Measurements from ENCODE around the gene CORIN.

CORIN gene

DNA sequence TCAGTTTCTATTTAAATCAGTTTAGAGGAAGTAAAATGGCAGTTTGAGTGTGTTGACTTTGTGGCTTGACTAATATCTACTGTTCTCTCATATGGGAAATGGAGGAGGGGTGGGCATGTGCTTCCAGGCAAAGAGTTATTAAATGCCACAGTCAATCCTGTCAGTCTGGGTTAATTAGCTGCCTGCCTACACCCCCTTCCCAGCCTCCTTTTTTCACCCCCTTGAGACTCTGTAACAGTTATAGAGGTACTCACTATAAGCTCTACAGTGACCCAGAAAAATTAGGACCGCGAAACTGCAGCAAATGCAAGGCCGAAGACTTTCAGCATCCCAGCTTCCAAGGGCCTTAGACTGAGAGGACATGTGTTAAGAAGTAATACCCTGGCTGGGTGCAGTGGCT, 165.2 kb downstream of the CORIN start:
- no peak for DNase-seq

DNA sequence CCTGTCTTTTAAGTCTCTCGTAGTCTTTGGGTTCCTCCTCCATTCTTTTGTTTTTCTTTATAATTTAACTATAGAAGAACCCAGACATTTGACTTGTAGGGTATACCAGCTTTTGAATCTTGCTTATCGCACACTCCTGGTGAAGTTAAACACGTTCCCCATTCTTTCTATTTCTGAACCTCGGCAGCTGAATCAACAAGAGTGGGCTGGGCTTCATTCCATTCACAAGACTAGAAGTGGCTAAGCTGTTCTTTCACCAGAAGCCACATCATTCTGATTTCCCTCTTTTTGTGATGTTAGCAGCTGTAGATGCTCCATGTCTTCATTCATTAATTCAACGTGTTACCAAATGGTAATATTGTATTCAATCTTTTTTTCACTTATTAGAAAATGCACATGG, 167.9 kb downstream of the CORIN start:
- no peak for DNase-seq

- DNase-seq = peak; percentile 59
These were observed 169.0 kb downstream of the CORIN start for GRCh38 chr4:47668810-47669408.

GRCh38 chr4:47668256-47668655, 169.6 kb downstream of the CORIN start:
- no peak for DNase-seq

DNA sequence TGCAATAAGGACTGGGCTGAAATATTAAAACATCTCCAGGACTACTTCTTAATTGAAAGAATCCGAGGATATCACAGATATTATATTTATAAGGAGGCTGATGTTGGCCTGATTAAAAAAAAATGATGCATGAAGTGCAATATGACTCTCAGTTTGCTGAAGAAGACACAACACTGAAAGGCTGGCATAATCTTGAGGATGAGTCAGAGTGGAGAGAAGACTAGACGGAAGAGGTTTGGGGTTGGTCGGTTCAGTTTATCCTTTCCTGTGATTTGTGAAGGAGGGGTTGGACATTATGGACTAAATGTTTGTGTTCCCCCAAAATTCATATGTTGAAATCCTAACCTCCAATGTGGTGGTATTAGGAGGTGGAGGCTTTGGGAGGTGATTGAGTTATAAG, 170.3 kb downstream of the CORIN start:
- DNase-seq = peak; percentile 12

DNA sequence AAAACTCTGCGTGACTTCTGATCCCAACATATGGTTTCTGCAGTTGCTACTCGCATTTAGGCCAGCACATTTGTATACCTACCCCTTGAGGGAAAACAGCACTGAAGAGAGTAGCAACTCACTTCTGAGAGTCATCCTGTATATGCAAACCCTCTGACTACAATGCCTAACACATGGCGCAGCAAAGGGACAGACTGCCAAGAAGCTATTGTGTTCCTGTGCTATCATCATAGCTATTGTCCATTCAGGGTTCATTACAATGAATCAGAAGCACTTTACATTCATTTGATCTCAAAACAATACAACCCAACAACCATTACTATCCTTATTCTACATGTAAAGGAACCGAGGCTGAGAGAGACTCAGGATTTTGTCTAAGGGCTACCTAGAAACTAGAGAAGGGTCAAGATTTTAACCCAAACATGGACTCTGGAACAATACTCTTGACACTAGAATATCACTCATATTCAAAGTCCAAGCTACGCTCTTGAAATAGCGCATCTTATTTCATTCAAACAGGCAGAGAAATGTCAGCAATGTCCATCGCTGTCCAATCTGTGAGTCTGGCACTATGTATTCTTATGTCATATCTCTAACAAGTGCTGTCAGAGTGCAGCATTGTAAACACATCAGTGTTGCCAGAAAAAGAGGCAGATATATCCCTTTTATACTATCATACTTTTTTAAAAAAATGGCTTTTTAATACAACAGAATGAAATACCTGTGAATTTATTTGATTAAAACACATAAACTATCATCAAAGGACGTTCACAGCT, 173.6 kb downstream of the CORIN start:
- no peak for DNase-seq

DNA sequence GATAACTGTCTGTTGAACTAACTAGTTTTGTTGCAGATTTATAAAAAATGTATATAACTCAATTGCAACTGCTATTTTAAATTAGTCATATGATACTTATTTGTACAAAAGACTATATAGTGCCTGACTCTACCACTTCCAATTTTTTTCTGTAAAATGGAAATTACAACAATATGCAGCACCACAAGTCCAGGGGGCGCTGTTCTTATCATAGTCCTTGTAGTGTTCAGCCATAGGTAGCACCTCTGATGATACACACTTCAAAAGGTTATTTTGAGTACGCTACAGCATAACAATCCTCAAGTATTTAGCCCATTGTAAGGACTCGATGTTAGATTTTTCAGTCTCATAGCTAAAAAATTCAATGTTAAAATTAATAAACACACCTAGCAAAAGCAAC, 174.9 kb downstream of the CORIN start:
- DNase-seq = peak; percentile 17

GRCh38 chr4:47661741-47662140, 176.1 kb downstream of the CORIN start:
- DNase-seq = peak; percentile 53

DNA sequence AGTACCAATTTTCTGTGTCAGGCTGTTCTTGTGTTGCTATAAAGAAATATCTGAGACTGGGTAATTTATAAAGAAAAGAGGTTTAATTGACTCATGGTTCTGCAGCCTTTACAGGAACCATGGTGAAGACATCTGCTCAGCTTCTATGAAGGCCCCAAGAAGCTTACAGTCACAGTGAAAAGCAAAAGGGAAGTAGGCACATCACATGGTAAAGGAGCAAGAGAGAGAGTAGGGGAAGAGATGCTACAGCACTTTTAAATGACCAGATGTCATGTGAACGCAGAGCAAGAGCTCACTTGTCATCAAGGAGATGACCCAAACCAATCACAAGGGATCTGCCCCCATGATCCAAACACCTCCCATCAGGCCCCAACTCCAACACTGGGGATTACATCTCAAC, 178.5 kb downstream of the CORIN start:
- DNase-seq = no peak

DNA sequence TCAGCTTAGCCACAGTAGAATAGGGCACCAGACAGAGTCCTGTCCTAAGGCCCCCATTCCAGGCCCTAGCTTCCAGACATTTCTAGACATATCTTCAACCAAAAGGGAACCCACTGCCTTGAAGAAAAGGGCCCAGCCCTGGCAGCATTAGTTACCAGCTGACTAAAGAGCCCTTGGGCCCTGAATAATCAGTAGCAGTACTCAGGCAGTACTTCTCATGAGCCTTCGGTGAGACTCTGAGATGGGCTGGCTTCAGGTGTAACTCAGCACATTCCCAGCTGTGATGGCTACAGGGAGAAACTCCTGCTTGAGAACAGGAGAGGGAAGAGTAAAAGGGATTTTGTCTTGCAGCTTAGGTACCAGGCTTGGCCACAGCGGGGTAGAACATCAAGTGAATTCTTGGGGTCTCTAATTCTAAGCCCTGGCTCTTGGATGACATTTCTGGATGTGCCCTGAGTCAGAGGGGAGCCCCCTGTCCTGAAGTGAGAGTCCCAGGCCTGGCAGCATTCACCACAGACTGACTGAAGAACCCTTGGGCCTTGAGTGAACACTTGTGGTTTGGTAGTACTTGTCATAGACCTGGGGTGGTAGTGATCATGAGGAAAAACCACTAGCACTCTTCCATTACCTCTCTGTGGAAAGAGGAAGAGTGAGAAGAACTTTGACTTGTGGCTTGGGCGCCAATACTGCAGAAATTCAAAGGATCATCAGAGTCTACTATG, 182.7 kb downstream of the CORIN start:
- no peak for DNase-seq

GRCh38 chr4:47652092-47652491, 185.8 kb downstream of the CORIN start:
- DNase-seq = no peak

DNA sequence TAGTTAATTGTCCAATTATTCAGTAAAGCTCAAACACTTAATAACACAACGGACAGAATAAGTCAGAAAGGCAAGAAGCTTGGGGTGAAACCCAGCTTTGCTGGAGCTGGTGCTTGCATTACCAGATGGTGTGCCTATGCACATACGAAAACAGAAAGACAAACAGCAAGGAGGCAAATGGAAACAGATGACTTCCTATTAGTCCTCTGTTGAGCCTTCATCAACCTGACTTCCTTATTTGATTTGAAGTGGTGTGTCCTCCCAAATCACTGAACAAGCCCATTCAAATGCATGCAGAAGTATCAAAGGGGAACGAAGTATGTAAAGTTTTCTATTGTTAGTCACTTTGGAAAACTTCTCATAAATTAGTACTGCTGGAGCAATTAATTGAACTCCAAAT, 186.6 kb downstream of the CORIN start:
- DNase-seq = no peak

DNA sequence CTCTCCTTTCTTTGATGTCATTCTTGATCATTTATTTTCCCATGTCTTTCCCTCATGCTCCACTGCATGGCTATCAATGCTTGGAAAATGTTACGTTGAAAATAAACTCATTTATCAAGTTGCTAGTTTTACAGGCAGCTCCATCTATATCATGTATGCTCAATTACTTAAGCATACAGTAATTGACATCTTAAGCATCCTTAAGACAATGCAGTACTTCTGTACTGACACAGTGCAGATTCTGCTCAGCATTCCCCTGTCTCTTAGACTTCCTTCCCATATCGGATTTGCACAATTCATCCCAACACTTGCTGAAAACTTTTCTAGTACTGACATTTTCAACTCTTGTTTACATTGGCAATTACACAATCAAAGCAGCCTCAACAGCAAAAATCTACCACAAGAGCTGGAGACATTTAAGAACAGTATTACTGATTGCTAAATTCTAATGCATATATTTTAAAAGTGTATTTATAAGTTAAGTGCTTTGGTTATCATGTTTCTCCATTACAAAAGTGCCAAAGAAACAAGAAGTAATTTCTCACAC, 187.2 kb downstream of the CORIN start:
- peak; percentile 35 for DNase-seq

GRCh38 chr4:47647544-47647943, 190.3 kb downstream of the CORIN start:
- DNase-seq = peak; percentile 36

DNA sequence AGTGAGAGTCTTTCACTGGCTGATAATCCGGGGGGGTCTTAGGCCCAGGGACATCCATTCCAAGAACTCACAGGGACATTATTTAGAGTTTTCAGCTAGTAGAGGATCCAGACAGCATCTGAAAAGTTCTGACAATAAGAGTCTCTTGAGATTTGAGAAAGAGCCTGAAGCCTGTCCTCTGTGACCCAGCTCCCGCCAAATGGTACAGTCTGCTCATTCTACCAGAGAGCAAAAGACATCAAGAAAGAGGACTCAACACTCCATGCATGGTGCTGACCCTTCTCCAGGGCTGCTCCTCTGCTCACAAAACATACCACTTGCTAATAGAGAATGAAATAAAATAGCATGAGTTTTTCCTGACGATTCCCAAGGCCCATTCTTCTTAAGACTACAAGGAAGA, 190.8 kb downstream of the CORIN start:
- DNase-seq = no peak

DNA sequence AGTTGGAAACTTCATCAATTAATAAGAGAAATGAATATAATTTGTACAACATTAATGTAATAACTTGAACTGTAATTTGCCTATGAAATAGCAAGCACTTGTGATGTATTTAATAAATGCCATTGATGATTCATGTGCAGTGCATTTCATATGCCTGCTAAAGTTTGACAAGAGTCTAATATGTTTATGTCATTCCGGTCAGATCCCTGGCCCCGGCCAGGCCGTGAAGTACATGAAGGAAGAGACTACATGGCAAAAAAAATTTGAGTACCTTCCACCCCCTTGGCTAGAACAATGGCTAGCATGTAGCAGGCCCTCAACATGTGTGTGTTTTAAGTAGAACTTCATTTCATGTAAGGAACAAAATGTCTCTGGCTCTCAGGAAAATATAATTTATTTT, 191.5 kb downstream of the CORIN start:
- peak; percentile 24 for DNase-seq

GRCh38 chr4:47643845-47644244, 194.0 kb downstream of the CORIN start:
- no peak for DNase-seq

GRCh38 chr4:47642985-47643760, 194.7 kb downstream of the CORIN start:
- peak; percentile 79 for DNase-seq

- DNase-seq = no peak
These were observed 195.6 kb downstream of the CORIN start for GRCh38 chr4:47642191-47642830.

- DNase-seq = no peak
These were observed 196.1 kb downstream of the CORIN start for GRCh38 chr4:47641755-47642154.

- peak; percentile 54 for DNase-seq
These were observed 197.0 kb downstream of the CORIN start for GRCh38 chr4:47640911-47641310.

GRCh38 chr4:47639531-47639930, 198.3 kb downstream of the CORIN start:
- peak; percentile 57 for DNase-seq
